DOHH2 (cell line): Measurements from ENCODE around the gene RAD51.

ENCODE experiments used
- CTCF ChIP-seq: fragments of 200-600 bp; sonication (generic); IDR thresholded peaks from one replicate; pipeline ENCODE4 v1.5.1; 2014; ENCODE audit warnings: antibody characterized with exemption, mild to moderate bottlenecking, low read depth, low read length; ENCODE audit not compliant: poor library complexity, severe bottlenecking
- EZH2phosphoT487 ChIP-seq: fragments of 200-600 bp; sonication (generic); IDR thresholded peaks from 2 replicates; pipeline ENCODE4 v1.6.1; 2017; ENCODE audit warnings: borderline replicate concordance, mild to moderate bottlenecking, antibody characterized with exemption, low read length, moderate library complexity, mixed read lengths

GRCh38 chr15:40694688-40695468 is at the start of gene RAD51:
- TF ChIP-seq CTCF (no peak), EZH2phosphoT487 (no peak)
